K562 (cell line): ENCODE results near the gene LRP10. TPM values are rescaled to one million over a fixed set of nuclear protein-coding genes. Genes with fewer than 3 reads are reported as not detected.

Source experiments
- BRD4 ChIP-seq: fragments of 200-600 bp; sonication (generic); IDR thresholded peaks from 2 replicates; pipeline ENCODE4 v1.6.1; 2017; ENCODE audit warnings: inconsistent platforms
- BRD9 ChIP-seq: fragments of 450-650 bp; IDR thresholded peaks from 2 replicates; pipeline ENCODE4 v1.6.1; 2018; ENCODE audit warnings: low read depth; ENCODE audit not compliant: partially characterized antibody
- MGA ChIP-seq: fragments of 450-650 bp; IDR thresholded peaks from 2 replicates; pipeline ENCODE4 v1.6.1; 2016; ENCODE audit warnings: mild to moderate bottlenecking, moderate library complexity
- SAFB ChIP-seq: fragments of 200-400 bp; formaldehyde crosslinking; IDR thresholded peaks from 2 replicates; pipeline ENCODE4 v1.6.1; 2017; ENCODE audit warnings: low read depth, low read length, borderline replicate concordance
- SIN3A ChIP-seq, 2 experiments: fragments of 150-350 bp in 1 of 2; IDR thresholded peaks; 2 replicates each; pipeline ENCODE4 v1.6.1; 2011 to 2016; ENCODE audit warnings: borderline replicate concordance in 2 of 2, low read depth in 2 of 2, low read length in 2 of 2, mild to moderate bottlenecking in 2 of 2, moderate library complexity in 2 of 2; ENCODE audit not compliant: control insufficient read depth in 1 of 2
- TAF9B ChIP-seq: fragments of 450-650 bp; IDR thresholded peaks from 2 replicates; pipeline ENCODE4 v1.6.1; 2018; ENCODE audit warnings: mild to moderate bottlenecking; ENCODE audit not compliant: partially characterized antibody
- polyA plus RNA-seq, 8 experiments: library from polyadenylated mRNA; depleted of rRNA in 4 of 8; stranded (reverse) in 5 of 8; unstranded in 3 of 8; fragments of >200 nt; fragmentation: Nextera tagmentation in 2 of 8; fragmentation: Illumina TruSeq in 1 of 8; extraction: Ambion mirVana in 2 of 8; extraction: Trizol in 1 of 8; gene quantifications; 2 replicates each; pipeline versions ENCODE4 v1.2.1 to v1.2.3, GENCODE V29; 2011 to 2014; ENCODE audit warnings: inconsistent platforms in 1 of 8, missing spikeins in 1 of 8
- total RNA-seq, 7 experiments: library from RNA; depleted of rRNA in 6 of 7; stranded (reverse); fragments of >200 nt in 6 of 7; fragmentation: Illumina TruSeq in 2 of 7; extraction: Trizol in 2 of 7; gene quantifications; 2 replicates each; pipeline versions ENCODE4 v1.2.1 to v1.2.3, GENCODE V29; 2011 to 2021; ENCODE audit warnings: low replicate concordance in 1 of 7
- TF ChIP-seq, protein P1 (sequence below): fragments of 450-650 bp; IDR thresholded peaks from 2 replicates; pipeline ENCODE4 v1.7.1; 2018; ENCODE audit warnings: mild to moderate bottlenecking, low read depth; ENCODE audit not compliant: partially characterized antibody
- TF ChIP-seq, protein P2 (sequence below): fragments of 250-450 bp; sonication (Bioruptor Pico); IDR thresholded peaks from 2 replicates; pipeline ENCODE4 v1.8.0; 2021; ENCODE audit warnings: borderline replicate concordance, mild to moderate bottlenecking, moderate library complexity; ENCODE audit not compliant: poor library complexity, severe bottlenecking

LRP10 gene
- total and polyA plus RNA-seq, 9 of the 15 experiments (the other 6 are each of a cell fraction or from before 2014, with no cell fraction given): 1.3 to 45.5 (median 10.9) TPM

GRCh38 chr14:22872833-22873520 lies 1.4 kb downstream of the LRP10 start (continued):
- TF ChIP-seq, protein P1, sequence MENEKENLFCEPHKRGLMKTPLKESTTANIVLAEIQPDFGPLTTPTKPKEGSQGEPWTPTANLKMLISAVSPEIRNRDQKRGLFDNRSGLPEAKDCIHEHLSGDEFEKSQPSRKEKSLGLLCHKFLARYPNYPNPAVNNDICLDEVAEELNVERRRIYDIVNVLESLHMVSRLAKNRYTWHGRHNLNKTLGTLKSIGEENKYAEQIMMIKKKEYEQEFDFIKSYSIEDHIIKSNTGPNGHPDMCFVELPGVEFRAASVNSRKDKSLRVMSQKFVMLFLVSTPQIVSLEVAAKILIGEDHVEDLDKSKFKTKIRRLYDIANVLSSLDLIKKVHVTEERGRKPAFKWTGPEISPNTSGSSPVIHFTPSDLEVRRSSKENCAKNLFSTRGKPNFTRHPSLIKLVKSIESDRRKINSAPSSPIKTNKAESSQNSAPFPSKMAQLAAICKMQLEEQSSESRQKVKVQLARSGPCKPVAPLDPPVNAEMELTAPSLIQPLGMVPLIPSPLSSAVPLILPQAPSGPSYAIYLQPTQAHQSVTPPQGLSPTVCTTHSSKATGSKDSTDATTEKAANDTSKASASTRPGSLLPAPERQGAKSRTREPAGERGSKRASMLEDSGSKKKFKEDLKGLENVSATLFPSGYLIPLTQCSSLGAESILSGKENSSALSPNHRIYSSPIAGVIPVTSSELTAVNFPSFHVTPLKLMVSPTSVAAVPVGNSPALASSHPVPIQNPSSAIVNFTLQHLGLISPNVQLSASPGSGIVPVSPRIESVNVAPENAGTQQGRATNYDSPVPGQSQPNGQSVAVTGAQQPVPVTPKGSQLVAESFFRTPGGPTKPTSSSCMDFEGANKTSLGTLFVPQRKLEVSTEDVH: peak; percentile 10
- TF ChIP-seq SAFB: no peak
- TF ChIP-seq, protein P2, sequence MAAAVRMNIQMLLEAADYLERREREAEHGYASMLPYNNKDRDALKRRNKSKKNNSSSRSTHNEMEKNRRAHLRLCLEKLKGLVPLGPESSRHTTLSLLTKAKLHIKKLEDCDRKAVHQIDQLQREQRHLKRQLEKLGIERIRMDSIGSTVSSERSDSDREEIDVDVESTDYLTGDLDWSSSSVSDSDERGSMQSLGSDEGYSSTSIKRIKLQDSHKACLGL (CRISPR knock-in tag): no peak
- 0 out of 4 replicates have a peak, but pooled peaks of 1 of the 2 experiments have one; percentile 15 for TF ChIP-seq SIN3A (IDR thresholded peaks at IDR 0.05; ENCODE audit: borderline replicate concordance in 2 of 2, control insufficient read depth in 1 of 2, low read depth in 2 of 2, low read length in 2 of 2)
- TF ChIP-seq MGA: no peak
- no peak for TF ChIP-seq BRD4
- TF ChIP-seq BRD9: peak; percentile 3
- peak; percentile 1 for TF ChIP-seq TAF9B
